Measurements from ENCODE around the gene SIL1. TPM values are rescaled to one million over a fixed set of nuclear protein-coding genes. Genes with fewer than 3 reads are reported as not detected.

SIL1 gene
- total RNA-seq, 1 donor from 2014 or later = 40.9 TPM

DNA sequence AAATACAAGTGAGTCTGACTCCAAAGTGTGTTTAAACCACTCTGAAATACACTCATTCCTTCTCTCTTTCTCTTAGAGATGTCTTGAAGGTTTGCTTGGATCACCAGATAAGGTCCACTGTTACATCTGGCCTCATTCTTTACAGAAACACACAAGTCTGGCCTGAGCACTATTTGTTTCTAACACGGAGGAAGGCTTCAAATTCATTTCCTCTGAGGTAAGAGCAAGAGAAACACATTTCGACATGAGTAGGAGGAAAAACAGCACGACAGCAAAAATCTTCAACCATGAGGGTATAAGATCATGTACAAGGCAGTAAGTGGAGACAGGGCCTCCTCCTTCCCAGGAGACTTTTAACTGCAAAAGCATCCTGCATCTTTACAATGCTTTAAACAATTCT lies 8.0 kb downstream of the SIL1 start:
- no peak overlapping the region for H3K27ac Mint-ChIP-seq
- H3K9me3 Mint-ChIP-seq = no peaks in the 10 kb centered on the region
- no peak overlapping the region for H3K4me3 Mint-ChIP-seq
- H3K4me1 Mint-ChIP-seq (ENCODE audit: unreplicated experiment) = peaks cover 38% of the 10 kb centered on the region
- TF ChIP-seq, protein P1, sequence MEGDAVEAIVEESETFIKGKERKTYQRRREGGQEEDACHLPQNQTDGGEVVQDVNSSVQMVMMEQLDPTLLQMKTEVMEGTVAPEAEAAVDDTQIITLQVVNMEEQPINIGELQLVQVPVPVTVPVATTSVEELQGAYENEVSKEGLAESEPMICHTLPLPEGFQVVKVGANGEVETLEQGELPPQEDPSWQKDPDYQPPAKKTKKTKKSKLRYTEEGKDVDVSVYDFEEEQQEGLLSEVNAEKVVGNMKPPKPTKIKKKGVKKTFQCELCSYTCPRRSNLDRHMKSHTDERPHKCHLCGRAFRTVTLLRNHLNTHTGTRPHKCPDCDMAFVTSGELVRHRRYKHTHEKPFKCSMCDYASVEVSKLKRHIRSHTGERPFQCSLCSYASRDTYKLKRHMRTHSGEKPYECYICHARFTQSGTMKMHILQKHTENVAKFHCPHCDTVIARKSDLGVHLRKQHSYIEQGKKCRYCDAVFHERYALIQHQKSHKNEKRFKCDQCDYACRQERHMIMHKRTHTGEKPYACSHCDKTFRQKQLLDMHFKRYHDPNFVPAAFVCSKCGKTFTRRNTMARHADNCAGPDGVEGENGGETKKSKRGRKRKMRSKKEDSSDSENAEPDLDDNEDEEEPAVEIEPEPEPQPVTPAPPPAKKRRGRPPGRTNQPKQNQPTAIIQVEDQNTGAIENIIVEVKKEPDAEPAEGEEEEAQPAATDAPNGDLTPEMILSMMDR (conservative IDR thresholded peaks at IDR 0.05) = no peak
- H3K27me3 Mint-ChIP-seq = no peaks in the 10 kb centered on the region
- DNase-seq (ENCODE audit: extremely low spot score, unreplicated experiment) = no peak
- peaks cover 33% of the 10 kb centered on the region for H3K36me3 Mint-ChIP-seq

DNA sequence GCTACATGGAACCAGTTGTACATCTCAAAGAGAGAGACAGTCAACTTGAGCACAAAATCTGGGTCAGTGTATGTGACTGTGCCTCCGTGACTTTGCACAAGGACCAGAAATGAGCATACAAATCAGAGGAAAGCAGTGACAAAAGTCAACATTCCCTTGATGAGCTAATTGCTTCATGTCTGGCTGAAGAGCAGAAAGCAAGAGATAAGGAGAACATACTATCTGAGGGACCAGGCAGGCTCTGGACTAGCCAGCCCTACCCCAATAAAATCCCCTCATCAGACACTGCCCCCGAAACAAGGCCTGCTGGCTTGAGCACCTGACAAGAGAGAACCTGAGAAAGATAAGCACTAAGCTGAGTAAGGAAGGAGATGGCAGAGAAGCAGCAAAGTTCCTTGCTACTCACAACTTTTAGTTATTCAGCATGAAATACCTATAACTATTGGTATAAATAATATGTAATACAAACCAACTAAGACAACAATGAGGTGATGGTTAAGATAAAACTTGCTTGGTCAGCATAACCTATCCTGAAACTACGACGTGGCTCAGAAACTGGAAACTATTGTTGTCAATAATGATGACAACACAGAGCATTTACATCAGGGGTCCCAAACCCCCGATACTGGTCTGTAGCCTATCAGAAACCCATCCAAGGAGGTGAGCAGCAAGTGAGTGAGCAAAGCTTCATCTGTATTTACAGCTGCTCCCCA lies 9.5 kb downstream of the SIL1 start:
- Mint-ChIP-seq H3K4me1 (ENCODE audit: unreplicated experiment) (peaks cover 40% of the 10 kb centered on the region), H3K36me3 (peaks cover 28% of the 10 kb centered on the region), H3K27ac (no peak overlapping the region), H3K9me3 (no peaks in the 10 kb centered on the region), H3K4me3 (no peak overlapping the region), H3K27me3 (no peaks in the 10 kb centered on the region)
- TF ChIP-seq, protein P1 (conservative IDR thresholded peaks at IDR 0.05) = no peak
- DNase-seq (ENCODE audit: extremely low spot score, unreplicated experiment) = no peak

DNA sequence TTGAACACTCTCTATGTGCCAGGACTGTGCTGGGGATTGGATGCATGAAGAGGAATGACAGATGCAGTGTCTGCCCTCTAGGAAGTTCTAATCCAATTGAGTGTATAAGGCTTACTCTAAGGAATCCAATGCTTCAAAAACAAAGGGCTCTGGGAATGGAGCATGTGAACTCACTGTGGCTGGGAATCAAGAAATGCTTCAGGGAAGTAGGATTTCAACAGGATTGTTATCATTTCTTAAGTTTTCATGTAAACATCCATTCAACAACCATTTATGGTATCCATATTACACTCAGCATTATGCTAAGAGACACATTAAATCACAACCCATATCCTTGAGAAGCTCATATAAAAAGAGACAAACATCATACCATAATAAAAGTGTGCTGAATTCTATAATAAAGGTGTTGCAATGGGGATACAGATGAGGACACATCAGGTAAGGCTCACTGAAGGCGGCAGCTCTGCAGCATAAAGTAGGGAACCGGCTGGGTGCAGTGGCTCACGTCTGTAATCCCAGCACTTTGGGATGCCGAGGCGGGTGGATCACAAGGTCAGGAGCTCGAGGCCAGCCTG lies 11.3 kb downstream of the SIL1 start:
- Mint-ChIP-seq H3K4me3 (no peak overlapping the region), H3K27me3 (no peaks in the 10 kb centered on the region), H3K4me1 (ENCODE audit: unreplicated experiment) (peaks cover 53% of the 10 kb centered on the region), H3K27ac (no peak overlapping the region), H3K36me3 (peaks cover 20% of the 10 kb centered on the region), H3K9me3 (no peaks in the 10 kb centered on the region)
- TF ChIP-seq, protein P1 (conservative IDR thresholded peaks at IDR 0.05) = no peak
- no peak for DNase-seq (ENCODE audit: extremely low spot score, unreplicated experiment)

DNA sequence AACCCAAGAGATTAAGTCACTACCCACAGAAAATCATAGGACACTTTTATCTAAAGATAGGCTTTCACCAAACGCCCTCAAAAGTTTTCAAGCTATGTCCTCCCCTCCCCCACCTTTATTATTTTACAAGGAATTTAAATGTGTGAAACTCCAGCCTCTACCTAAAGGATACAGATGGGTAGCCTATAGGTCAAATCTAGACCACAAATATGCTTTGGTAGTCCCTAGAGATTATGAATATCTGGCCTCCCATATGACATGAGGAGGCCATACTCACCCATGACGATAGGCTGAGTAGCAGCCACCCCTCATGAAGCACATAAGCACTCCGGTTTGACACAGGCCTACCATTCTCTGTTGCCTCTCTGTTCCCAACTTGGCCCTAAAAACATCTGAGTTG lies 11.9 kb downstream of the SIL1 start:
- DNase-seq (ENCODE audit: extremely low spot score, unreplicated experiment) = no peak
- TF ChIP-seq, protein P1 (conservative IDR thresholded peaks at IDR 0.05) = no peak
- Mint-ChIP-seq H3K9me3 (no peaks in the 10 kb centered on the region), H3K4me1 (ENCODE audit: unreplicated experiment) (peaks cover 59% of the 10 kb centered on the region), H3K36me3 (peaks cover 20% of the 10 kb centered on the region), H3K27ac (no peak overlapping the region), H3K4me3 (no peak overlapping the region), H3K27me3 (no peaks in the 10 kb centered on the region)

DNA sequence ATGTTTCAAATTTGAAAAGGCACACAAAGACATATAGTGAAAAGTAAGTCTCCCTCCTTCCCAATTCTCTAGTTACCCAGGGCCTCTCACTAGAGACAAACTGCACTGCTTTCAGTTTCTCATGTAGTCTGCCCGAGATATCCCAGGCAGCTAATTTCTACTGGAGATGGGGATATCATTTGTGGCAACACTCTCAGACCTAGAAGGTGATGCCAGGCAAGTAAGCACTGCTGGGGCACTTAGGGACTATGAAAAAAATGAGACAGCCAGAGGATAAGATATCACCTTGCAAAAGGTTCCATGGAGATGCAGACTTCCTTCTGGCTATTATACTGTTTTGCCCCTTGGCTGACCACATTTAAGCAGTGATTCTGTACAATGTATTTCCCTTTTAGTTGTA lies 12.6 kb downstream of the SIL1 start:
- DNase-seq (ENCODE audit: extremely low spot score, unreplicated experiment) = no peak
- TF ChIP-seq, protein P1 (conservative IDR thresholded peaks at IDR 0.05) = no peak
- no peaks in the 10 kb centered on the region for H3K27me3 Mint-ChIP-seq
- no peak overlapping the region for H3K27ac Mint-ChIP-seq
- H3K4me3 Mint-ChIP-seq = no peak overlapping the region
- peaks cover 20% of the 10 kb centered on the region for H3K36me3 Mint-ChIP-seq
- H3K9me3 Mint-ChIP-seq = no peaks in the 10 kb centered on the region
- peaks cover 63% of the 10 kb centered on the region for H3K4me1 Mint-ChIP-seq (ENCODE audit: unreplicated experiment)

Measured in type B pancreatic cell (in vitro differentiated cells).